HG03095 (cell line): Measurements from ENCODE around the gene YAF2.
A peak's percentile ranks its signal among the peaks of the same experiment; 100 is the strongest.

ENCODE experiments used
- ATAC-seq: cut with Tn5 transposase; IDR thresholded peaks from one replicate; pipeline ENCODE4 v1.9.1; 2021; ENCODE audit warnings: moderate library complexity; ENCODE audit not compliant: unreplicated experiment

The YAF2 gene

GRCh38 chr12:42145552-42146215, 92.4 kb downstream of the YAF2 start:
- no peak for ATAC-seq

GRCh38 chr12:42145197-42145549, 92.9 kb downstream of the YAF2 start:
- no peak for ATAC-seq

GRCh38 chr12:42144408-42145196, 93.4 kb downstream of the YAF2 start, which contains the start of gene GXYLT1:
GXYLT1 (minus strand) TSS chr12:42144874; CDS start chr12:42144646, 228 bp downstream.
- ATAC-seq = peak; percentile 92

GRCh38 chr12:42144158-42144407, 94.0 kb downstream of the YAF2 start:
- ATAC-seq = no peak

GRCh38 chr12:42143452-42144157, 94.4 kb downstream of the YAF2 start:
- ATAC-seq = no peak

GRCh38 chr12:42141981-42142606, 96.0 kb downstream of the YAF2 start:
- ATAC-seq = no peak

- no peak for ATAC-seq
These were observed 97.1 kb downstream of the YAF2 start for GRCh38 chr12:42140901-42141300.

- ATAC-seq = no peak
These were observed 102.7 kb downstream of the YAF2 start for GRCh38 chr12:42135259-42135814.

- no peak for ATAC-seq
These were observed 107.2 kb downstream of the YAF2 start for GRCh38 chr12:42130672-42131402.

- no peak for ATAC-seq
These were observed 108.3 kb downstream of the YAF2 start for GRCh38 chr12:42129595-42130204.

GRCh38 chr12:42128888-42129287, 109.2 kb downstream of the YAF2 start:
- ATAC-seq = no peak

- no peak for ATAC-seq
These were observed 109.7 kb downstream of the YAF2 start for GRCh38 chr12:42128327-42128726.

- no peak for ATAC-seq
These were observed 111.1 kb downstream of the YAF2 start for GRCh38 chr12:42126963-42127362.

- ATAC-seq = no peak
These were observed 112.7 kb downstream of the YAF2 start for GRCh38 chr12:42125388-42125767.

- no peak for ATAC-seq
These were observed 113.2 kb downstream of the YAF2 start for GRCh38 chr12:42124764-42125387.

- ATAC-seq = no peak
These were observed 118.9 kb downstream of the YAF2 start for GRCh38 chr12:42119085-42119633.

- no peak for ATAC-seq
These were observed 119.7 kb downstream of the YAF2 start for GRCh38 chr12:42118136-42118879.

GRCh38 chr12:42109031-42109430, 129.0 kb downstream of the YAF2 start:
- no peak for ATAC-seq
